Glomerular visceral epithelial cell (primary cell): ENCODE data around the gene R3HDM2.
A peak's percentile ranks its signal among the peaks of the same experiment; 100 is the strongest.
"Not testable (repeated sequence)": the region's sequence is repeated elsewhere in the genome, so short reads cannot be mapped to it uniquely, and the experiment has no call there.

ENCODE experiments used
- DNase-seq: peaks from one replicate; pipeline ENCODE4 v3.0.0-alpha.2; 2016; ENCODE audit errors: extremely low spot score

Gene R3HDM2

GRCh38 chr12:57377103-57377840, 53.6 kb downstream of the R3HDM2 start:
- DNase-seq = no peak

DNA sequence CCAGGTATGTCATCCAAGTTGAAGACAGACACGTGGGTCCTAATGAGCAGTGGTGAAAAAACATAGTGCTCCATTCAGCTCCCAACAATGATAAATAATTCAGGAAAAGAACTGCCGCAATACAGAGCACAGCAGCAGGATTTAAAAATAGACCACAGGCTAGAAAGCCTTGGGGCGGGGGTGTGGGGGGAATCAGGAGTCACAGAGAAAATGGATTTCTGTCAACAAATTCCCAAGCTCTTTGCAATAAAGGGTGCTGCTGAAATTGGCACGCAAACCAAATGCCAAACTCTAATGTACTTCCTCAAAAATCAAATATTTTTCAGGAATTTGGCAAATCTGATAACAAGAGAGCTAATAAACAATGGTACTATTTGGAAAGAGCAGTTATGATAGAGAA, 58.6 kb downstream of the R3HDM2 start:
- DNase-seq = no peak

GRCh38 chr12:57370696-57371095, 60.1 kb downstream of the R3HDM2 start:
- DNase-seq = no peak

DNA sequence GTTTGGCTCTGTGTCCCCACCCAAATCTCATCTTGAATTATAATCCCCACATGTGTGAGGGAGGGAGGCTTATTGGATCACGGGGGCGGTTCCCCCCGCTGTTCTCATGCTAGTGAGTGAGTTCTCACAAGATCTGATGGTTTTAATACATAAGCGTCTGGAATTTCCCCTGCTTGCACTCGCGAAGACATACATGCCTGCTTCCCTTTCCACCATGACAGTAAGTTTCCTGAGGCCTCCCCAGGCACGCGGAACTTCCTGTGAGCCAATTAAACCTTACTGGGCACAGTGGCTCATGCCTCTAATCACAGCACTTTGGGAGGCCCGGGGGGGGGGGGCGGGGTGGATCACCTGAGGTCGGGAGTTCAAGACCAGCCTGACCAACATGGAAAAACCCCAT, 60.8 kb downstream of the R3HDM2 start:
- no peak for DNase-seq

GRCh38 chr12:57369202-57369601, 61.6 kb downstream of the R3HDM2 start:
- no peak for DNase-seq

- peak; percentile 87 for DNase-seq
Observed at GRCh38 chr12:57368349-57369095, 62.3 kb downstream of the R3HDM2 start.

DNA sequence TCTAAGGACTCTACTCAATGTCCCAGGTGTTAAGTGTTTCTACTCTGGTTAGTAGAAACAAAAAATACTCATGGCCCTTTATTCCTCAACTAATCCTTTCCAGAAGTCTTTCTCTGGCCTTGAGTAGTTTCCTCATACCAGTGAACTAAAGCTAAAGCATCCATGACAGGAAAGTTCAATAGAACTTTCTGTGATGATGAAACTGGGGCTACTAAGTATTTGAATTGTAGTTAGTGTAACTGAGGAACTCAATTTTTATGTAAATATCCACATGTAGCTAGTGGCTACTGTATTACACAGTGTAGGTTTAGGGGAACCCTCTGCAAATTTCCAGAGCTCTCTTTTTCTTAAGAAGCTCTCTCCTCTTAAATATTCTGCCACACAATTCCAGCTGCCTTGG, 63.7 kb downstream of the R3HDM2 start:
- DNase-seq = no peak

DNA sequence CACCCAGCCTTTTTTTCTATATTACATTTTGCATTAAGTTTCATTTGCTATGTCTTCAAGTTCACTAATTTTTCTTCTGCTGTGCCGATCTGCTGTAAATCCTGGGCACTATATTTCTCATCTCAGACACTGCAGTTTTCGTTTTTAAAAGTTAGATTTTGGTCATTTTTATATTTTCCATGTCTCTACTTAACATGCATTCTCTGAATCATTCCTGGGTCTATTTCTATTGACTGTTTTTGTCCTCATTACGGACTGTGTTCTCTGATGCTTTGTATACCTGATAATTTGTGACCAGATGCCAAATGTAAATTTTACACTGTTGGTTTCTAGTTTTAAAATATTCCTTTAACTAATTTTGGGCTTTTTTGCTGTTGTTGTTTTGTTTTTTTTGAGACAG, 64.5 kb downstream of the R3HDM2 start:
- no peak for DNase-seq

- not testable (repeated sequence) for DNase-seq
Observed at GRCh38 chr12:57364156-57364555, 66.7 kb downstream of the R3HDM2 start.

DNA sequence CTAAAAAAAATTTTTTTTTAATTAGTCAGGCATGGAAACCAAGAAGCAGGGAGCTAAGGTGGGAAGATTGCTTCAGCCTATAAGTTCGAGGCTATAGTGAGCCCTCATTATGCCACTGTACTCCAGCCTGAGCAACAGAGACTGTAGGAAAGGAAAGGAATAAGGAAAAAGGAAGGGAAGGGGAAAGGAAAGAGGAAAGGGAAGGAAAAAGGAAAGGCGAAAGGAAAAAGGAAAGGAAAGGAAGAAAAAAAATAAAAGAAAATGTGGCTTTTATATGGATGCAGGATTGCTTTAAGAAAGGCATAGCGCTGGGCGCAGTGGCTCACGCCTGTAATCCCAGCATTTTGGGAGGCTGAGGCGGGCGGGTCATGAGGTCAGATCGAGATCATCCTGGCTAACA, 70.4 kb downstream of the R3HDM2 start:
- DNase-seq = no peak

- no peak for DNase-seq
Observed at GRCh38 chr12:57358646-57359045, 72.2 kb downstream of the R3HDM2 start.

DNA sequence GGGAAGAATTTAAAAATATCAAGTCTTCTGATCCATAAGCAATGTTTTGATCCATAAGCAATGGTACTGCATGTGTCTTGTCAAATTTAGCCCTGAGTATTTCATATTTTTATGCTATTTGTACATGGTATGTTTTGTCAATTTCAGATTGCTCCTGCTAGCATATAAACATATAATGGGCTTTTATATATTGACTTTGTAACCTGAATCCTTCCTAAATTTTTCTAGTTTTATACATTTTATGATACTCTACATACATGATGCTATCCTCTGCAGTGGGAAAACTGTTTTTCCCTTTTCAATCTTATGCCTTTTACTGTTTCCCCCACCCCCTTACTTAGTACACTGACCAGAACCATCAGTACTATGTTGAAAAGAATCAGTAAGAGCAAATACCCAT, 75.1 kb downstream of the R3HDM2 start:
- no peak for DNase-seq

GRCh38 chr12:57352166-57352565, 78.7 kb downstream of the R3HDM2 start:
- no peak for DNase-seq

DNA sequence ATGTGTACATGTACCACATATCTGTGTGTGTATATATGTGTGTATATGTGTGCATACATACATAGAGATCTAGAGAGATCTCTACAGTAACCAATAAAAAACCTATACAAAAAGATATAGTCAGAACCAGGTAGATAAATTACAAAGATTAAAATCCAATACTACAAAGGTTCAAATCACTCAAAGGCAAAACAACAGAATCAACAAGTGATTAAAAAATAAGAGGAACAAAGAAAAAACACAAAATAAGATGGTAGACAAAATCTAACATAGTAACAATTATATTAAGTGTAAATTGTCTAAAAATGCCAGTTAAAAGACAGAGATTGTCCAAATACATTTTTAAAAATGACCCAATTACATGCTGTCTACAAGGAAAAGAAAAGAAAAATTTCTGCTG, 83.6 kb downstream of the R3HDM2 start:
- DNase-seq = no peak

GRCh38 chr12:57343703-57344378, 87.0 kb downstream of the R3HDM2 start:
- no peak for DNase-seq

DNA sequence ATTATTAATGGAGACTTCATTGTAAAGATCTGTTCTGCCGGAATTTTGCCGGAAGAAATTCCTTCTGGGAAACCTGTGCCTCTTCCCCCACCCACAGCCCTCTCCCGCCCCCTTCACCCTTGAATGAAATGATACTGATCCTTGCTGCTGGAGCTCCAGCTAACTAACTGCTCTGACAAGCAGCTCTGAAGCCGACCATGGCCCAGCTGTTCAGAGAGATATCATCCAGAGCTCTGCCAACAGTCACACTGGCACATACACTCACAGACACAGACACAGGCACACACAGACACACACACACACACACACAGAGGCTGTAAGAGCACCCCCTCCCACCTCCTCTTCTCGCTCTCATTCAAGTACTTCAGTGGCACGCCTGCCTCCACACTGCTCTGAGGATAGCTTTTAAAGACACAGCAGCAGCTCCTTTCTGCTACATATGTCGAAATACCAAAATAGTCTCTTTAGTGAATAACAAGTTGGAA, 88.6 kb downstream of the R3HDM2 start:
- no peak for DNase-seq

- no peak for DNase-seq
Observed at GRCh38 chr12:57341275-57341990, 89.4 kb downstream of the R3HDM2 start.

GRCh38 chr12:57340104-57340503, 90.7 kb downstream of the R3HDM2 start:
- peak; percentile 9 for DNase-seq

GRCh38 chr12:57336299-57336698, 94.5 kb downstream of the R3HDM2 start:
- DNase-seq = not testable (repeated sequence)

- no peak for DNase-seq
Observed at GRCh38 chr12:57334219-57334618, 96.6 kb downstream of the R3HDM2 start.

DNA sequence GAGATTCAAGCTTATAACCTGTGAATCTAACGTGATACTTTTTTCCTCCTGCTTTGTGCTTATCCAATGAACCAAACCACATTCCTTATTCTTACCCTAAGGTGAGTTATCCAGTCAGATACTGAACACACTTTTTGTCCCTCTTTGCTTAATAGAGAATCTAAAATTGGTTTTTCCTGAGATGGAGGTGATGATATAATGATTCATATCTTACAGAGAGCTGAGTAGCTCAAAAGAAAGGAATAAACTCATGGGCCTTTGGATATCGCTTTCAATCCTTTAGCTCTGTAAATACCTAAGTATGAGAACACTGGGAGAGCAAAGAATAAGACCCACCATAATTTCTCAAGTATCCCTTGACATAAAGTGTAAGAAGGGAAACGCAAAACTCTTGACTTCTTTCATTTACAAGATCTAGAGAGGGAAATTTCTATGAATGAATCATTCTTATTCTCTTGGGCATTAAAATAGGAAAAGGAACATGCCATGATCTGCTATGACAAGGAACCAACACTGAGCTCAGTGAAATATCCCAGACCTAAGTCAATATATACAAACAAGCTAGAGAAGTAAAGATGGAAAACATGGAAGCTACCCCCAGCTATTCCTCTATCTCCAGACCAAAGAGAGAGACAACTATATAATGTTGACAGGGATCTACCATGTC, 98.1 kb downstream of the R3HDM2 start:
- DNase-seq = no peak
